HepG2 (cell line): ENCODE data around the gene PRR12. TPM values are rescaled to one million over a fixed set of nuclear protein-coding genes. Genes with fewer than 3 reads are reported as not detected.
A peak's percentile ranks its signal among the peaks of the same experiment; 100 is the strongest.

Experiments
- ATAC-seq: fragments of 200-7000 bp; cut with Tn5 transposase; 3 replicates; pipeline ENCODE4 v1.9.1; 2020; ENCODE audit warnings: mild to moderate bottlenecking, moderate library complexity
- BruUV-seq: library from RNA; stranded (reverse); fragments of 400-500 nt; replicated peaks from 2 replicates; lab custom pipeline; 2021; lab: Mats Ljungman, UMichigan
- CTCF ChIA-PET: fragments of 300-600 bp; formaldehyde crosslinking; extraction: SDS; loops from one replicate; lab custom pipeline; 2021; ENCODE audit warnings: low total read pairs, inconsistent platforms, low intra/inter-chr PET ratio; lab: Yijun Ruan, JAX
- POLR2A ChIA-PET: fragments of 350-600 bp; sonication (Branson Sonifier 250); formaldehyde crosslinking; loops from one replicate; lab custom pipeline; 2020; ENCODE audit warnings: antibody characterized with exemption, inconsistent platforms; lab: Yijun Ruan, JAX
- DNase-seq: peaks from one replicate; pipeline ENCODE4 v3.0.0-alpha.2; 2015; ENCODE audit warnings: low spot score
- FAIRE-seq: peaks from 3 replicates; lab custom pipeline; 2011; peaks lifted over from hg19 to GRCh38; lab: Jason Lieb, UNC
- H2AFZ ChIP-seq: one replicate; pipeline ENCODE4 v1.6.1; 2011; ENCODE audit warnings: low read length, inconsistent platforms
- H3K27ac ChIP-seq: fragments of 300-600 bp; 3 replicates; pipeline ENCODE4 v1.8.0; 2011; ENCODE audit warnings: mixed run types, mild to moderate bottlenecking, mixed read lengths, low read length, inconsistent platforms; ENCODE audit not compliant: insufficient read depth; ENCODE audit errors: extremely low read length
- H3K27me3 ChIP-seq, 2 experiments: fragments of 200-600 bp in 1 of 2; 2 replicates in 1 of 2; 3 replicates in 1 of 2; pipeline versions ENCODE4 v1.6.0 to v1.8.0; 2011; ENCODE audit warnings: low read length in 2 of 2, mild to moderate bottlenecking in 2 of 2, moderate library complexity in 2 of 2, inconsistent platforms in 1 of 2; ENCODE audit not compliant: insufficient read depth in 2 of 2, control insufficient read depth in 1 of 2
- H3K36me3 ChIP-seq, 2 experiments: fragments of 200-600 bp in 1 of 2; replicated peaks in 1 of 2; 2 replicates in 1 of 2; 3 replicates in 1 of 2; pipeline versions ENCODE4 v1.5.1 to v1.8.0; 2011; ENCODE audit warnings: low read length in 2 of 2, inconsistent platforms in 1 of 2; ENCODE audit not compliant: insufficient read depth in 2 of 2, control insufficient read depth in 1 of 2
- H3K4me1 ChIP-seq: 2 replicates; pipeline ENCODE4 v1.5.1; 2012; ENCODE audit warnings: low read length, inconsistent platforms; ENCODE audit not compliant: insufficient read depth
- H3K4me2 ChIP-seq: 2 replicates; pipeline ENCODE4 v1.6.0; 2011; ENCODE audit warnings: low read depth, low read length, inconsistent platforms
- H3K4me3 ChIP-seq, 3 experiments: fragments of 200-600 bp in 1 of 3; sonication (generic), shearing (Covaris generic) in 1 of 3; replicated peaks in 1 of 3; 2 replicates each; pipeline ENCODE4 v1.5.1; 2011 to 2016; ENCODE audit warnings: low read length in 3 of 3, inconsistent platforms in 2 of 3, low read depth in 2 of 3, mild to moderate bottlenecking in 2 of 3, control low read depth in 1 of 3, mixed read lengths in 1 of 3; ENCODE audit not compliant: insufficient read depth in 1 of 3
- H3K79me2 ChIP-seq: one replicate; pipeline ENCODE4 v1.6.1; 2011; ENCODE audit warnings: low read length, inconsistent platforms; ENCODE audit not compliant: insufficient read depth
- H3K9ac ChIP-seq: 2 replicates; pipeline ENCODE4 v1.6.0; 2011; ENCODE audit warnings: mild to moderate bottlenecking, low read depth, low read length, inconsistent platforms; ENCODE audit not compliant: insufficient read depth
- H3K9me3 ChIP-seq: 2 replicates; pipeline ENCODE4 v1.5.1; 2012; ENCODE audit warnings: mild to moderate bottlenecking, low read length
- H4K20me1 ChIP-seq: 2 replicates; pipeline ENCODE4 v1.6.0; 2011; ENCODE audit warnings: inconsistent platforms, mild to moderate bottlenecking, low read length, moderate library complexity; ENCODE audit not compliant: insufficient read depth
- ARID2 ChIP-seq: sonication (generic); formaldehyde crosslinking; IDR thresholded peaks from 2 replicates; pipeline ENCODE4 v1.8.1; 2022; ENCODE audit warnings: mild to moderate bottlenecking, missing genetic modification reagents, borderline replicate concordance
- CHD4 ChIP-seq: fragments of 200-600 bp; sonication (generic); IDR thresholded peaks from 2 replicates; pipeline ENCODE4 v1.7.0; 2017; ENCODE audit warnings: mild to moderate bottlenecking, low read length, borderline replicate concordance
- ETV6 ChIP-seq: sonication (generic); formaldehyde crosslinking; conservative IDR thresholded peaks from 2 replicates; pipeline ENCODE4 v1.4.0; 2020; ENCODE audit warnings: missing genetic modification reagents
- FOXP1 ChIP-seq, 2 experiments: fragments of 450-650 bp in 1 of 2; IDR thresholded peaks; 2 replicates each; pipeline ENCODE4 v1.6.1; 2017 to 2018; ENCODE audit warnings: antibody characterized with exemption in 1 of 2
- HNRNPUL1 ChIP-seq: fragments of 200-400 bp; formaldehyde crosslinking; IDR thresholded peaks from 2 replicates; pipeline ENCODE4 v1.6.1; 2017; ENCODE audit warnings: low read depth, mild to moderate bottlenecking, low read length, moderate library complexity
- IKZF4 ChIP-seq: sonication (generic); formaldehyde crosslinking; IDR thresholded peaks from 2 replicates; pipeline ENCODE4 v1.5.1; 2020; ENCODE audit warnings: borderline replicate concordance, mild to moderate bottlenecking, low read depth, missing genetic modification reagents; ENCODE audit errors: not compliant biosample characterization
- MEIS2 ChIP-seq: sonication (generic); formaldehyde crosslinking; IDR thresholded peaks from 2 replicates; pipeline ENCODE4 v1.9.0; 2021; ENCODE audit warnings: mild to moderate bottlenecking, missing genetic modification reagents
- PCBP1 ChIP-seq: fragments of 200-400 bp; formaldehyde crosslinking; IDR thresholded peaks from 2 replicates; pipeline ENCODE4 v1.6.1; 2017; ENCODE audit warnings: mild to moderate bottlenecking, low read depth, low read length, borderline replicate concordance
- PCBP2 ChIP-seq: fragments of 200-400 bp; formaldehyde crosslinking; optimal IDR thresholded peaks from 2 replicates; pipeline ENCODE3; 2018; ENCODE audit warnings: low read length, low read depth; ENCODE audit not compliant: poor library complexity, severe bottlenecking
- PHF20 ChIP-seq: sonication (generic); formaldehyde crosslinking; IDR thresholded peaks from 2 replicates; pipeline ENCODE4 v1.5.0; 2020; ENCODE audit warnings: mild to moderate bottlenecking, missing genetic modification reagents
- POLR2AphosphoS5 ChIP-seq: IDR thresholded peaks from 2 replicates; pipeline ENCODE4 v1.6.1; 2012; ENCODE audit warnings: low read depth, low read length
- TARDBP ChIP-seq: sonication (generic); formaldehyde crosslinking; IDR thresholded peaks from 2 replicates; pipeline ENCODE4 v1.8.0; 2022; ENCODE audit warnings: mild to moderate bottlenecking, missing genetic modification reagents
- ZBTB7A ChIP-seq: sonication (generic); formaldehyde crosslinking; IDR thresholded peaks from 2 replicates; pipeline ENCODE4 v1.8.0; 2022; ENCODE audit warnings: mild to moderate bottlenecking, missing genetic modification reagents
- ZNF275 ChIP-seq: sonication (generic); formaldehyde crosslinking; IDR thresholded peaks from 2 replicates; pipeline ENCODE4 v1.8.0; 2022; ENCODE audit warnings: missing genetic modification reagents, mild to moderate bottlenecking, inconsistent platforms, borderline replicate concordance
- WGBS: methylation state at CpG from one replicate; pipeline ENCODE4 v1.1.6; 2017; ENCODE audit warnings: low lambda C conversion rate; 5-methylcytosine and 5-hydroxymethylcytosine counted together
- in situ Hi-C: cut with HindIII; loops from 2 replicates; pipeline ENCODE4 v1.10.0; 2017; ENCODE audit warnings: low pct_unique_long_range_greater_than_20kb; ENCODE audit not compliant: extremely low pct_ligation_motif_present
- intact Hi-C: fragments of 100-400 bp; cut with micrococcal nuclease; formaldehyde crosslinking; loops from one replicate; pipeline ENCODE4 v1.10.0; 2022; ENCODE audit not compliant: unreplicated experiment
- polyA plus RNA-seq, 8 experiments: library from polyadenylated mRNA; depleted of rRNA in 3 of 8; stranded (reverse) in 7 of 8; unstranded in 1 of 8; fragments of >200 nt; fragmentation: Illumina TruSeq in 4 of 8; extraction: Trizol in 4 of 8; gene quantifications; 2 replicates each; pipeline versions ENCODE4 v1.2.1 to v1.2.3, GENCODE V29; 2011 to 2016; ENCODE audit warnings: low read depth in 4 of 8, missing spikeins in 1 of 8, mixed read lengths in 1 of 8; ENCODE audit not compliant: insufficient read depth in 1 of 8
- total RNA-seq, 5 experiments: library from RNA; depleted of rRNA; stranded (reverse); fragments of >200 nt; fragmentation: Illumina TruSeq; extraction: Trizol; gene quantifications; 2 replicates each; pipeline ENCODE4 v1.2.3, GENCODE V29; 2016; ENCODE audit warnings: low read depth in 1 of 5
- TF ChIP-seq, protein P1 (sequence below): sonication (generic); formaldehyde crosslinking; IDR thresholded peaks from 2 replicates; pipeline ENCODE4 v1.4.0; 2020; ENCODE audit warnings: low read depth, mild to moderate bottlenecking, missing genetic modification reagents
- TF ChIP-seq, protein P2 (sequence below): sonication (generic); formaldehyde crosslinking; IDR thresholded peaks from 2 replicates; pipeline ENCODE4 v1.4.0; 2020; ENCODE audit warnings: missing genetic modification reagents
- TF ChIP-seq, protein P3 (sequence below): sonication (generic); formaldehyde crosslinking; IDR thresholded peaks from 2 replicates; pipeline ENCODE4 v1.5.1; 2020; ENCODE audit warnings: missing genetic modification reagents, mild to moderate bottlenecking, borderline replicate concordance

The PRR12 gene
- total and polyA plus RNA-seq, 2 of the 13 experiments (the other 11 are each of a cell fraction or from before 2014, with no cell fraction given), result 0.62 to 1.5 TPM

GRCh38 chr19:49580264-49581006 lies 10.5 kb upstream of the PRR12 start, which contains the start of gene NOSIP:
TSS of gene NOSIP (minus strand) at chr19:49580556. CDS start at chr19:49560691, 19,865 bp downstream.
- peaks cover 0 to 5% of the 10 kb centered on the region in 2 experiments; a peak in 1 of 5 replicates for H3K27me3 ChIP-seq
- no peak for TF ChIP-seq PCBP1
- TF ChIP-seq, protein P1, sequence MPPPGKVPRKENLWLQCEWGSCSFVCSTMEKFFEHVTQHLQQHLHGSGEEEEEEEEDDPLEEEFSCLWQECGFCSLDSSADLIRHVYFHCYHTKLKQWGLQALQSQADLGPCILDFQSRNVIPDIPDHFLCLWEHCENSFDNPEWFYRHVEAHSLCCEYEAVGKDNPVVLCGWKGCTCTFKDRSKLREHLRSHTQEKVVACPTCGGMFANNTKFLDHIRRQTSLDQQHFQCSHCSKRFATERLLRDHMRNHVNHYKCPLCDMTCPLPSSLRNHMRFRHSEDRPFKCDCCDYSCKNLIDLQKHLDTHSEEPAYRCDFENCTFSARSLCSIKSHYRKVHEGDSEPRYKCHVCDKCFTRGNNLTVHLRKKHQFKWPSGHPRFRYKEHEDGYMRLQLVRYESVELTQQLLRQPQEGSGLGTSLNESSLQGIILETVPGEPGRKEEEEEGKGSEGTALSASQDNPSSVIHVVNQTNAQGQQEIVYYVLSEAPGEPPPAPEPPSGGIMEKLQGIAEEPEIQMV (CRISPR knock-in tag), result no peak
- TF ChIP-seq TARDBP (CRISPR knock-in tag), result peak; percentile 63
- TF ChIP-seq, protein P2, sequence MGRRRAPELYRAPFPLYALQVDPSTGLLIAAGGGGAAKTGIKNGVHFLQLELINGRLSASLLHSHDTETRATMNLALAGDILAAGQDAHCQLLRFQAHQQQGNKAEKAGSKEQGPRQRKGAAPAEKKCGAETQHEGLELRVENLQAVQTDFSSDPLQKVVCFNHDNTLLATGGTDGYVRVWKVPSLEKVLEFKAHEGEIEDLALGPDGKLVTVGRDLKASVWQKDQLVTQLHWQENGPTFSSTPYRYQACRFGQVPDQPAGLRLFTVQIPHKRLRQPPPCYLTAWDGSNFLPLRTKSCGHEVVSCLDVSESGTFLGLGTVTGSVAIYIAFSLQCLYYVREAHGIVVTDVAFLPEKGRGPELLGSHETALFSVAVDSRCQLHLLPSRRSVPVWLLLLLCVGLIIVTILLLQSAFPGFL (CRISPR knock-in tag), result no peak
- TF ChIP-seq POLR2AphosphoS5, result peak; percentile 99
- TF ChIP-seq ETV6 (CRISPR knock-in tag), result 0 out of 2 replicates have a peak, but pooled peaks have one; percentile 48
- TF ChIP-seq, protein P3, sequence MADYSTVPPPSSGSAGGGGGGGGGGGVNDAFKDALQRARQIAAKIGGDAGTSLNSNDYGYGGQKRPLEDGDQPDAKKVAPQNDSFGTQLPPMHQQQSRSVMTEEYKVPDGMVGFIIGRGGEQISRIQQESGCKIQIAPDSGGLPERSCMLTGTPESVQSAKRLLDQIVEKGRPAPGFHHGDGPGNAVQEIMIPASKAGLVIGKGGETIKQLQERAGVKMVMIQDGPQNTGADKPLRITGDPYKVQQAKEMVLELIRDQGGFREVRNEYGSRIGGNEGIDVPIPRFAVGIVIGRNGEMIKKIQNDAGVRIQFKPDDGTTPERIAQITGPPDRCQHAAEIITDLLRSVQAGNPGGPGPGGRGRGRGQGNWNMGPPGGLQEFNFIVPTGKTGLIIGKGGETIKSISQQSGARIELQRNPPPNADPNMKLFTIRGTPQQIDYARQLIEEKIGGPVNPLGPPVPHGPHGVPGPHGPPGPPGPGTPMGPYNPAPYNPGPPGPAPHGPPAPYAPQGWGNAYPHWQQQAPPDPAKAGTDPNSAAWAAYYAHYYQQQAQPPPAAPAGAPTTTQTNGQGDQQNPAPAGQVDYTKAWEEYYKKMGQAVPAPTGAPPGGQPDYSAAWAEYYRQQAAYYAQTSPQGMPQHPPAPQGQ, result peak; percentile 72; the same call in 1 of the 2 replicates
- TF ChIP-seq PCBP2, result no peak
- TF ChIP-seq HNRNPUL1, result no peak
- no peak; the same call in 1 of the 2 replicates for TF ChIP-seq ZBTB7A
- TF ChIP-seq MEIS2 (CRISPR knock-in tag), result no peak
- no peak for TF ChIP-seq FOXP1 (IDR thresholded peaks at IDR 0.05)
- no peak; the same call in 1 of the 2 replicates for TF ChIP-seq FOXP1 (CRISPR knock-in tag; IDR thresholded peaks at IDR 0.05)
- peak; percentile 28; the same call in 1 of the 2 replicates for TF ChIP-seq ZNF275 (CRISPR knock-in tag)
- peak; percentile 46; the same call in 1 of the 2 replicates for TF ChIP-seq CHD4
- TF ChIP-seq PHF20 (CRISPR knock-in tag), result peak; percentile 92
- TF ChIP-seq ARID2 (CRISPR knock-in tag), result no peak
- no peak for TF ChIP-seq IKZF4 (CRISPR knock-in tag)

More at GRCh38 chr19:49580264-49581006, 10.5 kb upstream of the PRR12 start, which contains the start of gene NOSIP:
- no peaks in the 10 kb centered on the region for H3K9me3 ChIP-seq
- BruUV-seq, result no TSS peak
- H3K9ac ChIP-seq, result peak within 1 kb of the TSS; percentile 94
- peak; percentile 91 for FAIRE-seq
- intact Hi-C loops (loop anchor here (2.0 kb wide), 1 partner anchor 96 kb away; the partner anchor contains the start of gene PRMT1), in situ Hi-C loops (no loop called here)
- peaks cover 35% of the 10 kb centered on the region for H3K4me1 ChIP-seq
- peaks cover 40% of the 10 kb centered on the region for H3K79me2 ChIP-seq
- H3K27ac ChIP-seq, result peak within 1 kb of the TSS; percentile 61
- H4K20me1 ChIP-seq, result no peaks in the 10 kb centered on the region
- WGBS, result 5% methylated on average over 28 of the region's 31 CpGs
- H2AFZ ChIP-seq, result peak within 1 kb of the TSS; percentile 97
- POLR2A ChIA-PET, result interaction anchor here (0.6 to 3.7 kb wide), 12 partner anchors 10 to 228 kb away, joined by 3 to 22 read pairs (median 8); partner anchors contain the start of genes FCGRT, PRR12, RPS11 and RRAS
- peak; percentile 94 for ATAC-seq
- H3K4me2 ChIP-seq, result peak within 1 kb of the TSS; percentile 88
- CTCF ChIA-PET, result interaction anchor here (2.8 kb wide), 1 partner anchor 10 kb away, joined by 8 read pairs; no protein-coding TSS in a partner anchor
- H3K36me3 ChIP-seq, result peaks cover 0 to 3% of the 10 kb centered on the region in 2 experiments; a peak in 1 of 5 replicates
- peak; percentile 93 for DNase-seq
- H3K4me3 ChIP-seq, result peak within 1 kb of the TSS; percentile 75 to 94 (median 88)
